Aorta (tissue), 5 donors: ENCODE results near the gene PDE8A. TPM values are rescaled to one million over a fixed set of nuclear protein-coding genes. Genes with fewer than 3 reads are reported as not detected.

Experiments used
- ATAC-seq: fragments of 200-7000 bp; cut with Tn5 transposase; one replicate; pipeline ENCODE4 v1.9.1; 2022; ENCODE audit warnings: moderate library complexity; ENCODE audit not compliant: low FRiP score
- DNase-seq, 2 donors: peaks; one replicate each; pipeline ENCODE4 v3.0.0-alpha.2; 2020
- H3K27ac ChIP-seq, 2 donors: one replicate each; pipeline ENCODE4 v1.5.1; 2013; ENCODE audit warnings: low read length in 2 of 2, mild to moderate bottlenecking in 2 of 2, moderate library complexity in 2 of 2, control low read depth in 1 of 2, inconsistent platforms in 1 of 2, low read depth in 1 of 2
- H3K27me3 ChIP-seq, 2 donors: one replicate each; pipeline ENCODE4 v1.6.1; 2013; ENCODE audit warnings: control low read depth in 1 of 2, low read length in 1 of 2, mild to moderate bottlenecking in 1 of 2, moderate library complexity in 1 of 2; ENCODE audit not compliant: insufficient read depth in 2 of 2, control insufficient read depth in 1 of 2
- H3K36me3 ChIP-seq, 2 donors: one replicate each; pipeline ENCODE4 v1.6.1; 2013; ENCODE audit warnings: control low read depth in 1 of 2, low read length in 1 of 2, mild to moderate bottlenecking in 1 of 2; ENCODE audit not compliant: insufficient read depth in 2 of 2, control insufficient read depth in 1 of 2
- H3K4me1 ChIP-seq, 2 donors: one replicate each; pipeline ENCODE4 v1.6.1; 2013; ENCODE audit warnings: low read length in 2 of 2, control low read depth in 1 of 2, mild to moderate bottlenecking in 1 of 2, moderate library complexity in 1 of 2; ENCODE audit not compliant: insufficient read depth in 2 of 2, control insufficient read depth in 1 of 2
- H3K4me3 ChIP-seq, 2 donors: one replicate each; pipeline ENCODE4 v1.5.1; 2013; ENCODE audit warnings: low read length in 2 of 2, control low read depth in 1 of 2, mild to moderate bottlenecking in 1 of 2
- H3K9me3 ChIP-seq: one replicate; pipeline ENCODE4 v1.6.1; 2013; ENCODE audit warnings: mild to moderate bottlenecking, low read length; ENCODE audit not compliant: control insufficient read depth
- WGBS, 2 donors: extraction: QIAGEN DNeasy Blood & Tissue Kit; methylation state at CpG; one replicate each; pipeline ENCODE4 v1.1.7; 2013; 5-methylcytosine and 5-hydroxymethylcytosine counted together
- intact Hi-C, 2 donors: fragments of 100-400 bp; cut with DNase I; formaldehyde crosslinking; loops; one replicate each; pipeline versions ENCODE4 v1.14.2 to v1.15.0; 2022
- polyA plus RNA-seq, 2 donors: library from polyadenylated mRNA; stranded (reverse); fragments of 200-250 nt; gene quantifications; one replicate each; pipeline ENCODE4 v1.2.3, GENCODE V29; 2013
- total RNA-seq, 2 donors: library from RNA; stranded (reverse); fragmentation: NEBNext Ultra II Directional; extraction: Animal tissue kit (Norgen Biotek cat#: 25700); gene quantifications; one replicate each; pipeline ENCODE4 v1.2.1, GENCODE V29; 2021
- donor health status: healthy with polysubstance abuse.
- donor health status: Bipolar disorder and iron deficiency.
- donor health status: DM: no; HTN: no; CAD: no.
- donor health status: DM: no; HTN: no; CAD: no.
- donor health status: DM: yes; HTN: yes; CAD: no.

The PDE8A gene
- total and polyA plus RNA-seq, 4 donors: 8.5 to 71.1 (median 46.6) TPM

GRCh38 chr15:85099195-85099803, 117.6 kb downstream of the PDE8A start:
- Histone ChIP-seq H3K27me3 (no peaks in the 10 kb centered on the region), H3K27ac (no peak overlapping the region), H3K9me3 (no peaks in the 10 kb centered on the region), H3K36me3 (peaks cover 0 to 4% of the 10 kb centered on the region in 2 donors), H3K4me3 (no peak overlapping the region), H3K4me1 (no peaks in the 10 kb centered on the region)
- ATAC-seq (no peak), DNase-seq (no peak)
- intact Hi-C loops: no loop called here
- WGBS, 2 donors: 91 to 92% methylated on average over 10 of the region's 10 CpGs

DNA sequence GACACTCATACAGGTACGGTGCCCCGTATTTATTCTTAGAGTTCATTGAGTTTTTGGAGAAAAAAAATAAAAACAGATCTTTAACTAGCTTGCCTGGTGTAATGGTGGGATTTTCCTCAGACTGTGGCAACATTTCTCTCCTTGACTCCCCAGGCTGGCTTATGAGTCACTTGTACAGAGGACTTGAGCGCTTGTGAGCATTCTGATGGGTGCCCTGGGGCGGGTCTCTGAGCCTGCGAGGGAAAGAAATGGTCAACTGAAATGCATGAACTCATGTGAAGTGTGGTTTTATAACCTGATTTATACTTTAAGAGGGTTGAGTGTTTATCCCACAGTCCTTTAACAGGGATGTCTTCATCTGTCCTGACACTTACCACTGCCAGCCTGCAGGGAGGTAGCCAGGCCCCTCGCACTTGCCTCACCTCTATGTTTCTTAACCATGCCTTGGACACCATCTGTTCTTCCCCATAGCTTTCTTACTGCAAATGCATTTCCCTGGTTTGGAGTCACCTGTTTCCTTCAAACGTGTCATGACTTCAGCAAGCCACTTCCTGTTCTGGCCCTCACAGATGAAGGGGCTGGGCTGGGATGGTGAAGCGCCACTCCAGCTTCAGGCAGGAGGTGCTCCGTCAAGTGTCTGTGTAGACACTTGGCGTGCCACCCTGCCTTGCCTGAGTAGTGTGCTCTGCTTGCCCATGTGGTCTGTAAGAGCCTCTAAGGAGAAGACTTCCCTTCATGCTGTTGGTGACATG, 118.7 kb downstream of the PDE8A start:
- Histone ChIP-seq H3K4me3 (no peak overlapping the region), H3K27me3 (no peaks in the 10 kb centered on the region), H3K4me1 (no peaks in the 10 kb centered on the region), H3K36me3 (peaks cover 0 to 3% of the 10 kb centered on the region in 2 donors), H3K9me3 (no peaks in the 10 kb centered on the region), H3K27ac (no peak overlapping the region)
- WGBS, 2 donors: 84 to 86% methylated on average over 10 of the region's 10 CpGs
- intact Hi-C loops: no loop called here
- ATAC-seq (no peak), DNase-seq (no peak)

DNA sequence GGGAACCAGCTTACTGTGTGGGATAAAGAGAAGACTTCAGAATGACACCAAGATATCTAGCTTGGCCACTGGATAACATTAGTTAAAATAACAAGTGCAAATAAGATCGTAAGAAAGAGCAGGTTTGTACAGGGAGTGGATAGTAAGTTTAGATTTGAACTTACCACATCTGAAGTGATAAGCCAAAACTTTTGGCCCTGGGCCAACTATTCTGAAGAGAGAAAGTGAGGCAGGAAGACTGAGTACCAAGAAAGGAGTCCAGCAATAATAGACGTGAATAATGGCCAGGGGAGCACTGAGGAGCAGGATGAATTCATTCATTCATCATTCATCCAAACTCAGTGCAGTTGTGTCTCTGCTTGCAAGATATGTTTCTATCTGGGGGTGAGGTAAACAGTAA, 122.9 kb downstream of the PDE8A start:
- ATAC-seq (no peak), DNase-seq (no peak)
- no peaks in the 10 kb centered on the region for H3K27me3 ChIP-seq
- no peaks in the 10 kb centered on the region for H3K9me3 ChIP-seq
- no peak overlapping the region for H3K27ac ChIP-seq
- H3K4me3 ChIP-seq: no peak overlapping the region
- WGBS, 2 donors: 50 to 57% methylated on average over 2 of the region's 2 CpGs
- intact Hi-C loops: no loop called here
- peaks cover 0 to 3% of the 10 kb centered on the region in 2 donors for H3K36me3 ChIP-seq
- no peaks in the 10 kb centered on the region for H3K4me1 ChIP-seq

DNA sequence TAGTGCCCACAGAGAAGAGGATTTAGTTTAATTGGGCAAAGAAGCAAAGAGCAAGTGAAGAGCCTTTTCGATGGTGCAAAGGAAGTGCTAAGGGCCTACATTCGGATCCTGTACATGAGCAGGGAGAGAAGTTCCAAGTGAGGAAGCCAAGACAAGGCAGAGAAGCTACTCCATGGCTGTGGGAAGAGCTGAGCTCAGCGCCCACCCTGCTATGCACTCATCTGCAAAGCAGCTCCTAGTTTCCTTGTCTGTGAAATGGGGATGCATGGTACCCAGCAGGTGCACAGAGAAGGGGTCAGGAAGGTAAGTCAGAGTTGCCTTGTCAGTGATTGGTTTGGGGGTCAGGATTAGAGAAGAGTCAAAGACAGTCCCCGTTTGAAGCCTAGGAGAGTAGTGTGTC, 126.5 kb downstream of the PDE8A start:
- Histone ChIP-seq H3K4me1 (no peaks in the 10 kb centered on the region), H3K27ac (no peak overlapping the region), H3K36me3 (peaks cover 2 to 6% of the 10 kb centered on the region in 2 donors), H3K4me3 (no peak overlapping the region), H3K27me3 (no peaks in the 10 kb centered on the region), H3K9me3 (no peaks in the 10 kb centered on the region)
- 92 to 94% methylated on average over 4 of the region's 4 CpGs for WGBS, 2 donors
- intact Hi-C loops: no loop called here
- ATAC-seq (no peak), DNase-seq (no peak)

DNA sequence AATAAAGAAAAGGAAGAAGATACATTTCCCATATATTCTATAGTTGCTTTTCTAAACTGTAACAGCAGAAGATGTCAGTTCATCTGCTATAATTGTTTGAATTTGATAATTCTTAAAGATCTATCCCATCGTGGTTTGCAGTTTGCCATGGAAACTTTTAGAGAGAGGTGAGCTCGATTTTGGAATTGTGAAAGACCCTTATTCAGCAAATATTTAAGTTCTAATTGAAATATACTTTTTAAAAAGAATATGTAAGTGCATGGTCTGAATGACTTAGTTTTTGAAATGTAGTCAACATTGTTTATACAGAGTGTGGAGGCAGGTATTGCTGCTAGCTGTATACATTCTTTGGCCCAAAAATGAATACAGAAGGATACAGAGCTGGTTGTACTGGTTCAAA, 127.7 kb downstream of the PDE8A start:
- intact Hi-C loops: no loop called here
- H3K9me3 ChIP-seq: no peaks in the 10 kb centered on the region
- WGBS, 2 donors: 93 to 95% methylated on average over 2 of the region's 2 CpGs
- H3K4me1 ChIP-seq: no peaks in the 10 kb centered on the region
- no peak for DNase-seq
- no peaks in the 10 kb centered on the region for H3K27me3 ChIP-seq
- ATAC-seq: no peak
- H3K4me3 ChIP-seq: no peak overlapping the region
- peaks cover 2 to 6% of the 10 kb centered on the region in 2 donors for H3K36me3 ChIP-seq
- no peak overlapping the region for H3K27ac ChIP-seq

DNA sequence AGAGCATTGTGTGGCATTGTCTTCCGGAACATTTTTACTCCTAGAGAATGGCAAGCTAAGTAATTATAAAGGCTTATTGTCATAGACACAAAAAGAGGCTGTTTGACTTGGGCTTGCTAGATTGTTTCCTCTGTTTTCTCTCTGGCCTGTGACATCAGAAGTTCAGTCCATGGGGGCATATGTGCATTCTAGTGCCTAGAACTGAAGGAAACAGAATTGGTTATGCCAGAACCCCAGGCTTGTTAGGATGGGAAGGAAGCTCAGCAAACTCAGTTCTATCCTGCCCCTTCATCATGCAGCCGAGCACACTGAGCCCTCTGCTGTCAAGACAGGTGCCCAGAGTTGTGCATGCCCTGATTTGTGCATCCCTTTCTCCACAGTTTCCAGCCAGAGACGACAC, 131.3 kb downstream of the PDE8A start:
- DNase-seq (no peak), ATAC-seq (no peak)
- H3K9me3 ChIP-seq: no peaks in the 10 kb centered on the region
- 64 to 79% methylated on average over 3 of the region's 3 CpGs for WGBS, 2 donors
- H3K4me1 ChIP-seq: no peaks in the 10 kb centered on the region
- H3K36me3 ChIP-seq: peaks cover 2 to 8% of the 10 kb centered on the region in 2 donors
- H3K27ac ChIP-seq: no peak overlapping the region
- H3K4me3 ChIP-seq: no peak overlapping the region
- intact Hi-C loops: no loop called here
- no peaks in the 10 kb centered on the region for H3K27me3 ChIP-seq

DNA sequence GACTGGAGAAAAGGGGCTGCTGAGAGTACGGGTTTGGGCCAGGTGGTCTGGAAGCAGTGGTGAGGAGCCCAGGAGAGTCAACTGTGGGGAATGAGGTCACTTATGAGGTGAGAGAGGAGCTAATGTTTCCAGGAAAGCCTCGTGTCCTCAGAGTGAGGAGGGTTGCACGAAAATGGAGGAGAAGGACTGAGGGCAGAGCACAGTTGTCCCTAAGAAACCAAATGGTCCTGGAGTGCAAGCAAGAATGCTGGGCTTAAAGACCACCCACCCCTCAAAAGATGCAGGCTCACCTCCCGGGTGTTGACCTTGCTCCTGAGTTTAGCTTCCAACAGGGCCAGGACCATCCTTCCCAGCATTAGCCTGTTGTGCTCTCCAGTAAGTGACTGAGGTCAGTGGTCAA, 133.2 kb downstream of the PDE8A start:
- 89 to 92% methylated on average over 4 of the region's 4 CpGs for WGBS, 2 donors
- DNase-seq (no peak), ATAC-seq (peak; percentile 22)
- H3K4me1 ChIP-seq: no peaks in the 10 kb centered on the region
- intact Hi-C loops: no loop called here
- peaks cover 2 to 8% of the 10 kb centered on the region in 2 donors for H3K36me3 ChIP-seq
- no peaks in the 10 kb centered on the region for H3K9me3 ChIP-seq
- no peaks in the 10 kb centered on the region for H3K27me3 ChIP-seq
- no peak overlapping the region for H3K27ac ChIP-seq
- H3K4me3 ChIP-seq: no peak overlapping the region

GRCh38 chr15:85116066-85116465, 134.4 kb downstream of the PDE8A start:
- intact Hi-C loops: no loop called here
- Histone ChIP-seq H3K9me3 (no peaks in the 10 kb centered on the region), H3K27me3 (no peaks in the 10 kb centered on the region), H3K4me3 (no peak overlapping the region), H3K27ac (no peak overlapping the region), H3K36me3 (peaks cover 6 to 7% of the 10 kb centered on the region in 2 donors), H3K4me1 (no peaks in the 10 kb centered on the region)
- 99 to 100% methylated on average over 1 of the region's 1 CpG for WGBS, 2 donors
- no peak for ATAC-seq
- no peak for DNase-seq

DNA sequence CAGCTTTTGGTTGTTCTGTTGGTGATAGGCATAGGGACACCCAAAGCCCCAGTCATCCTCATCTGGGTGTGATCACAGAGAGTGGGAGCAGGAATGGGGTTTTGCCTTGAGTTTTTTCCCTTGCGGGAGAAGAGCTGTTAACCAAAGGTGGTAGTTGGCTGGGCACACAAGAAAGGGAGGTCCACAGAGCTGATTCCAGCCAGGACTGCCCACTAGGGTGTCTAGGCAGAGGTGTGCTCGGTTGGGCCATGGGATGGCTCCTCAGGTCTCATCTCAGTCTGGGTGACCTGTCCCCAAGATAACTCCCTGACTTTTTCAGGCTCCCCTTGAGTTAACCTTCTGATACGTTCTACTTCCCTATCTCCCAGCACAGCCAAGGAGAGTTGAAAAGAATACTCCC, 134.8 kb downstream of the PDE8A start:
- H3K9me3 ChIP-seq: no peaks in the 10 kb centered on the region
- 82 to 98% methylated on average over 3 of the region's 3 CpGs for WGBS, 2 donors
- intact Hi-C loops: no loop called here
- no peak overlapping the region for H3K4me3 ChIP-seq
- no peaks in the 10 kb centered on the region for H3K27me3 ChIP-seq
- DNase-seq: no peak
- ATAC-seq: no peak
- no peak overlapping the region for H3K27ac ChIP-seq
- no peaks in the 10 kb centered on the region for H3K4me1 ChIP-seq
- H3K36me3 ChIP-seq: peaks cover 6 to 7% of the 10 kb centered on the region in 2 donors
